CD14-positive monocyte (primary cell): ENCODE data around the gene COA5. TPM values are rescaled to one million over a fixed set of nuclear protein-coding genes. Genes with fewer than 3 reads are reported as not detected.

Experiments used
- DNase-seq, 3 donors: peaks; one replicate each; pipeline ENCODE4 v3.0.0-alpha.2; 2011 to 2022
- H2AFZ ChIP-seq: 2 replicates; pipeline ENCODE4 v1.6.0; 2012; ENCODE audit warnings: mild to moderate bottlenecking, low read depth, low read length, inconsistent platforms; ENCODE audit not compliant: insufficient read depth, poor library complexity, severe bottlenecking
- H3K27ac ChIP-seq, 2 donors: 1 replicate in 1 of 2; 2 replicates in 1 of 2; pipeline ENCODE4 v1.5.1; 2012 to 2013; ENCODE audit warnings: low read length in 2 of 2, control low read depth in 1 of 2, inconsistent platforms in 1 of 2, low read depth in 1 of 2, mild to moderate bottlenecking in 1 of 2
- H3K27me3 ChIP-seq, 2 donors: one replicate each; pipeline versions ENCODE4 v1.6.0 to v1.6.1; 2011 to 2013; ENCODE audit warnings: low read length in 2 of 2; ENCODE audit not compliant: control insufficient read depth in 2 of 2, insufficient read depth in 2 of 2
- H3K36me3 ChIP-seq, 2 donors: replicated peaks in 1 of 2; 1 replicate in 1 of 2; 2 replicates in 1 of 2; pipeline versions ENCODE4 v1.5.1 to v1.6.1; 2012 to 2013; ENCODE audit warnings: low read length in 2 of 2, control low read depth in 1 of 2, inconsistent platforms in 1 of 2, mild to moderate bottlenecking in 1 of 2; ENCODE audit not compliant: insufficient read depth in 2 of 2, control insufficient read depth in 1 of 2
- H3K4me1 ChIP-seq, 2 donors: 1 replicate in 1 of 2; 2 replicates in 1 of 2; pipeline versions ENCODE4 v1.5.1 to v1.6.1; 2012 to 2013; ENCODE audit warnings: low read length in 2 of 2, control low read depth in 1 of 2, inconsistent platforms in 1 of 2, mild to moderate bottlenecking in 1 of 2, moderate library complexity in 1 of 2; ENCODE audit not compliant: insufficient read depth in 2 of 2, control insufficient read depth in 1 of 2
- H3K4me2 ChIP-seq: replicated peaks from 2 replicates; pipeline ENCODE3; 2012; ENCODE audit warnings: low read length, moderate library complexity, mild to moderate bottlenecking; ENCODE audit not compliant: poor library complexity, severe bottlenecking; ENCODE audit errors: extremely low read depth
- H3K4me3 ChIP-seq, 3 experiments: fragments of 200-600 bp in 1 of 3; sonication (generic) in 1 of 3; replicated peaks in 1 of 3; 1 replicate in 2 of 3; 2 replicates in 1 of 3; pipeline ENCODE4 v1.5.1; 2011 to 2013; ENCODE audit warnings: low read length in 3 of 3, mild to moderate bottlenecking in 3 of 3, control low read depth in 2 of 3, low read depth in 2 of 3, inconsistent platforms in 1 of 3, moderate library complexity in 1 of 3
- H3K79me2 ChIP-seq: 2 replicates; pipeline ENCODE4 v1.6.0; 2012; ENCODE audit warnings: mild to moderate bottlenecking, control low read depth, inconsistent platforms, low read length, moderate library complexity; ENCODE audit not compliant: insufficient read depth
- H3K9ac ChIP-seq: 2 replicates; pipeline ENCODE4 v1.6.0; 2017; ENCODE audit warnings: low read length, mild to moderate bottlenecking; ENCODE audit not compliant: insufficient read depth, poor library complexity, severe bottlenecking
- H3K9me3 ChIP-seq, 2 donors: replicated peaks in 1 of 2; 1 replicate in 1 of 2; 2 replicates in 1 of 2; pipeline versions ENCODE4 v1.5.1 to v1.6.1; 2012 to 2013; ENCODE audit warnings: low read length in 2 of 2, control low read depth in 1 of 2; ENCODE audit not compliant: control insufficient read depth in 1 of 2, insufficient read depth in 1 of 2
- H4K20me1 ChIP-seq: 2 replicates; pipeline ENCODE4 v1.6.0; 2012; ENCODE audit warnings: mild to moderate bottlenecking, low read length, control low read depth, moderate library complexity; ENCODE audit not compliant: insufficient read depth
- H3K27ac Mint-ChIP-seq, 7 donors: one replicate each; pipeline ENCODE4 v1.8.0; 2020; ENCODE audit warnings: mild to moderate bottlenecking in 7 of 7, mixed read lengths in 7 of 7, moderate library complexity in 6 of 7, inconsistent platforms in 2 of 7
- H3K27me3 Mint-ChIP-seq, 3 donors: one replicate each; pipeline ENCODE4 v1.8.0; 2021 to 2022; ENCODE audit warnings: low read depth in 3 of 3, mild to moderate bottlenecking in 3 of 3, mixed read lengths in 3 of 3, moderate library complexity in 3 of 3, inconsistent platforms in 1 of 3
- H3K36me3 Mint-ChIP-seq, 2 donors: one replicate each; pipeline ENCODE4 v1.8.0; 2020; ENCODE audit warnings: mixed read lengths in 2 of 2, inconsistent platforms in 1 of 2, mild to moderate bottlenecking in 1 of 2
- H3K4me1 Mint-ChIP-seq: one replicate; pipeline ENCODE4 v1.8.0; 2020; ENCODE audit warnings: mild to moderate bottlenecking, mixed read lengths
- H3K4me3 Mint-ChIP-seq, 2 donors: one replicate each; pipeline ENCODE4 v1.8.0; 2020; ENCODE audit warnings: mild to moderate bottlenecking in 2 of 2, mixed read lengths in 2 of 2, moderate library complexity in 1 of 2
- H3K9me3 Mint-ChIP-seq, 7 donors: one replicate each; pipeline ENCODE4 v1.8.0; 2020 to 2022; ENCODE audit warnings: mixed read lengths in 7 of 7, mild to moderate bottlenecking in 6 of 7, moderate library complexity in 6 of 7, inconsistent platforms in 2 of 7
- WGBS: methylation state at CpG from one replicate; pipeline ENCODE4 v1.1.5; 2013; ENCODE audit warnings: missing lambda C conversion rate; ENCODE audit not compliant: insufficient coverage; 5-methylcytosine and 5-hydroxymethylcytosine counted together
- intact Hi-C, 2 donors: fragments of 100-400 bp; cut with micrococcal nuclease; formaldehyde crosslinking; loops; one replicate each; pipeline versions ENCODE4 v1.15.0 to v1.15.1; 2023
- polyA plus RNA-seq, 3 donors: library from polyadenylated mRNA; depleted of rRNA in 1 of 3; unstranded in 2 of 3; stranded (reverse) in 1 of 3; fragments of 300-500 nt in 2 of 3; fragments of >200 nt in 1 of 3; fragmentation: Illumina TruSeq in 2 of 3; gene quantifications; 1 replicate in 2 of 3; 2 replicates in 1 of 3; pipeline ENCODE4 v1.2.3, GENCODE V29; 2012 to 2021
- TF ChIP-seq, protein P1 (sequence below): fragments of 200-600 bp; IDR thresholded peaks from one replicate; pipeline ENCODE4 v1.8.0; 2022; ENCODE audit warnings: antibody characterized with exemption, mild to moderate bottlenecking

Gene COA5
- polyA plus RNA-seq, 3 donors, result 27.3 to 42.9 (median 39.0) TPM

DNA sequence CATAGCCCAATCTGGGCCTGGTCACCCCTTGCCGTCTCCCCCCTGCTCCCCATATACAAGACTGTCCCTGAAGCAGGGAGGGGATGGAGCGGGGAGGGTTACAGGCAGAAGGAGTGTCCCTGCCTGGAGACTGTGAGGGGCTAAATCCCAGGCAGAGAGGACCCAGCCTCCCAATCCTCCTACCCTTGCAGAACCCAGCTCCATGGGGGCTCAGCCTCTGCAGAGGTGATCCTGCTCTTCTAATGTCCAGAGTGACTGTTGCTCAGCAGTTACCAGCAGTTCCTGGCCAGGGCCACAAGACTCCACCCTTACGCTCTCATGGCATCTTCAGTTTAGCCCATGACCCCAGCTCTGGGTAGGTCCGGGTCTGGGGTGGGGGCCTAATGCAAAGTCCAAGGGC lies 58.1 kb downstream of the COA5 start:
- H3K36me3 ChIP-seq, result peaks cover 96 to 100% of the 10 kb centered on the region in 2 donors
- Mint-ChIP-seq H3K36me3 (peaks cover 90 to 96% of the 10 kb centered on the region in 2 donors), H3K4me1 (no peaks in the 10 kb centered on the region), H3K27ac (no peak overlapping the region), H3K27me3 (peaks cover 0 to 2% (median 0%) of the 10 kb centered on the region in 3 donors), H3K4me3 (no peak overlapping the region), H3K9me3 (peaks cover 0 to 2% (median 0%) of the 10 kb centered on the region in 7 donors)
- H3K79me2 ChIP-seq, result no peaks in the 10 kb centered on the region
- TF ChIP-seq, protein P1, sequence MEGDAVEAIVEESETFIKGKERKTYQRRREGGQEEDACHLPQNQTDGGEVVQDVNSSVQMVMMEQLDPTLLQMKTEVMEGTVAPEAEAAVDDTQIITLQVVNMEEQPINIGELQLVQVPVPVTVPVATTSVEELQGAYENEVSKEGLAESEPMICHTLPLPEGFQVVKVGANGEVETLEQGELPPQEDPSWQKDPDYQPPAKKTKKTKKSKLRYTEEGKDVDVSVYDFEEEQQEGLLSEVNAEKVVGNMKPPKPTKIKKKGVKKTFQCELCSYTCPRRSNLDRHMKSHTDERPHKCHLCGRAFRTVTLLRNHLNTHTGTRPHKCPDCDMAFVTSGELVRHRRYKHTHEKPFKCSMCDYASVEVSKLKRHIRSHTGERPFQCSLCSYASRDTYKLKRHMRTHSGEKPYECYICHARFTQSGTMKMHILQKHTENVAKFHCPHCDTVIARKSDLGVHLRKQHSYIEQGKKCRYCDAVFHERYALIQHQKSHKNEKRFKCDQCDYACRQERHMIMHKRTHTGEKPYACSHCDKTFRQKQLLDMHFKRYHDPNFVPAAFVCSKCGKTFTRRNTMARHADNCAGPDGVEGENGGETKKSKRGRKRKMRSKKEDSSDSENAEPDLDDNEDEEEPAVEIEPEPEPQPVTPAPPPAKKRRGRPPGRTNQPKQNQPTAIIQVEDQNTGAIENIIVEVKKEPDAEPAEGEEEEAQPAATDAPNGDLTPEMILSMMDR, result no peak
- H3K9ac ChIP-seq, result no peak overlapping the region
- H4K20me1 ChIP-seq, result peaks cover 9% of the 10 kb centered on the region
- DNase-seq, result no peak
- no peaks in the 10 kb centered on the region for H3K9me3 ChIP-seq
- intact Hi-C loops, result no loop called here
- no peaks in the 10 kb centered on the region for H3K4me1 ChIP-seq
- no peak overlapping the region for H3K4me3 ChIP-seq
- WGBS, result 94% methylated on average over 2 of the region's 4 CpGs
- H3K27ac ChIP-seq, result peak overlapping the region in 1 of 2 donors; percentile 20
- H3K4me2 ChIP-seq, result no peak overlapping the region
- H3K27me3 ChIP-seq, result no peaks in the 10 kb centered on the region
- no peak overlapping the region for H2AFZ ChIP-seq

Other genes with a start within 250 kb of the COA5 start
- gene INPP4A, start 163.7 kb downstream of the COA5 start, polyA plus RNA-seq, result 10 to 100 TPM; 13.7 to 52.4 (median 20.7) TPM
- gene UNC50, start 77 bp upstream of the COA5 start, polyA plus RNA-seq, result 10 to 100 TPM; 32.5 to 72.0 (median 62.8) TPM
- gene MGAT4A, start 122.6 kb upstream of the COA5 start, polyA plus RNA-seq, result 10 to 100 TPM; 24.3 to 35.9 (median 35.1) TPM